Suprapubic skin (tissue), 4 donors: ENCODE results near the gene RAE1.

Experiments used
- EP300 ChIP-seq: sonication (generic); formaldehyde crosslinking; IDR thresholded peaks from one replicate; pipeline ENCODE4 v1.6.1; 2017; ENCODE audit warnings: antibody characterized with exemption
- POLR2A ChIP-seq, 2 donors: fragments of 450-650 bp; IDR thresholded peaks; one replicate each; pipeline ENCODE4 v1.6.1; 2017; ENCODE audit warnings: antibody characterized with exemption in 2 of 2, mild to moderate bottlenecking in 2 of 2, moderate library complexity in 2 of 2
- POLR2AphosphoS5 ChIP-seq, 3 donors: sonication (generic); formaldehyde crosslinking; IDR thresholded peaks; one replicate each; pipeline ENCODE4 v1.6.1; 2017; ENCODE audit warnings: antibody characterized with exemption in 3 of 3
- TF ChIP-seq, protein P1 (sequence below), 2 donors: fragments of 200-600 bp in 1 of 2; fragments of 450-650 bp in 1 of 2; sonication (generic) in 1 of 2; IDR thresholded peaks; one replicate each; pipeline ENCODE4 v1.5.1; 2016 to 2019; ENCODE audit warnings: antibody characterized with exemption in 2 of 2, mild to moderate bottlenecking in 1 of 2, moderate library complexity in 1 of 2

DNA sequence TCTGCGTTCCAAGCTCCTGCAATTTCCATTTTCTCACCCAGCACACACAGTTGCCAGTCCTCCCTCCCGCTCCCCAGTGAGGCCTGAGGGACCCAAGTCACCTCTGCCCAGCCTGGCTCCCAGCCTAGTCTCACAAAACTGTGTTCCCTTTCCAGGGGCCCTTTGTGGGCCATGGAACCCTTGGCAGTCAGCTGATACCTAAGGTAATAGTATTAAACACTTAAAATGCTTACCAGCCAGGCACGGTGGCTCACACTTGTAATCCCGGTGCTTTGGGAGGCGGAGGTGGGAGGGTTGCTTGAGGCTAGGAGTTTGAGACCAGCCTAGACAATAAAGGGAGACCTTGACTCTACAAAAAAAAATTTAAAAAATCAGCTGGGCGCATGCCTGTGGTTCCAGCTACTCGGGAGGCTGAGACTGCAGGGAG lies 36.9 kb downstream of the RAE1 start:
- no peak for TF ChIP-seq POLR2A (IDR thresholded peaks at IDR 0.05)
- TF ChIP-seq, protein P1, sequence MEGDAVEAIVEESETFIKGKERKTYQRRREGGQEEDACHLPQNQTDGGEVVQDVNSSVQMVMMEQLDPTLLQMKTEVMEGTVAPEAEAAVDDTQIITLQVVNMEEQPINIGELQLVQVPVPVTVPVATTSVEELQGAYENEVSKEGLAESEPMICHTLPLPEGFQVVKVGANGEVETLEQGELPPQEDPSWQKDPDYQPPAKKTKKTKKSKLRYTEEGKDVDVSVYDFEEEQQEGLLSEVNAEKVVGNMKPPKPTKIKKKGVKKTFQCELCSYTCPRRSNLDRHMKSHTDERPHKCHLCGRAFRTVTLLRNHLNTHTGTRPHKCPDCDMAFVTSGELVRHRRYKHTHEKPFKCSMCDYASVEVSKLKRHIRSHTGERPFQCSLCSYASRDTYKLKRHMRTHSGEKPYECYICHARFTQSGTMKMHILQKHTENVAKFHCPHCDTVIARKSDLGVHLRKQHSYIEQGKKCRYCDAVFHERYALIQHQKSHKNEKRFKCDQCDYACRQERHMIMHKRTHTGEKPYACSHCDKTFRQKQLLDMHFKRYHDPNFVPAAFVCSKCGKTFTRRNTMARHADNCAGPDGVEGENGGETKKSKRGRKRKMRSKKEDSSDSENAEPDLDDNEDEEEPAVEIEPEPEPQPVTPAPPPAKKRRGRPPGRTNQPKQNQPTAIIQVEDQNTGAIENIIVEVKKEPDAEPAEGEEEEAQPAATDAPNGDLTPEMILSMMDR (IDR thresholded peaks at IDR 0.05) = no peak
- no peak for TF ChIP-seq EP300
- no peak for TF ChIP-seq POLR2AphosphoS5 (IDR thresholded peaks at IDR 0.05)
